Measurements from ENCODE around the gene SLC7A6.

SLC7A6 gene

DNA sequence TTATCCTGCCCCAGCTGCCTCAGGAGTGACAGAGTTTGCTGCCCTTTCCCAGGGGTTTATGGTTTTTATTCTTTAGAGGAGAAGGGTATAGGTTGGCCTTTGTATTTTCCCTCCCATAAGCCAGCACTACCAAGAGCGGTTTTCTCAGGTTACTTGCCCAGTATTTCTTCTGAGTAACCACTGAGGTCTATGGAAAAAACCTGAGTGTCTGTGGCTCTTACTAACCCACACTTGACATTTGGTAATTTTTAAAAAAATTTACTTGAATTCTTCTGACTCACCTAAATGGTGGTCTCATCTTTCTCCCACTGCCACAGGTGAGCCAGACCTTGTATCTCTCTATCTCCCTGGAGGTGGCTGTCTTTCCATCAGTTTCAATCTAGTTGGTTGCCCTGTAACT, 6.0 kb downstream of the SLC7A6 start:
- no peak overlapping the region for H3K56ac ChIP-seq (ENCODE audit: low read length)
- no peak overlapping the region for H3K18ac ChIP-seq (ENCODE audit: low read length)
- H3K27ac ChIP-seq (ENCODE audit: low read depth, low read length) = no peak overlapping the region
- H3K79me1 ChIP-seq (ENCODE audit: low read length) = peaks cover 23% of the 10 kb centered on the region
- no peak overlapping the region for H4K8ac ChIP-seq (ENCODE audit: low read depth, low read length)
- no peak overlapping the region for H4K5ac ChIP-seq (ENCODE audit: low read length)
- no peak overlapping the region for H2BK15ac ChIP-seq (replicated peaks; ENCODE audit: low read depth)
- peaks cover 53% of the 10 kb centered on the region for H3K79me2 ChIP-seq (ENCODE audit: control insufficient read depth, insufficient read depth, low read length)
- WGBS (ENCODE audit: extremely low coverage, insufficient coverage, low lambda C conversion rate) = no CpG with 5 or more reads among the region's 1 CpG
- no peak overlapping the region for H3K4me2 ChIP-seq (ENCODE audit: low read length)
- peaks cover 6% of the 10 kb centered on the region for H3K36me3 ChIP-seq (ENCODE audit: control insufficient read depth, insufficient read depth, low read length)
- H3K27me3 ChIP-seq (ENCODE audit: insufficient read depth, low read length, poor library complexity) = no peaks in the 10 kb centered on the region
- no peak overlapping the region for H3K9ac ChIP-seq (ENCODE audit: low read length)
- H2BK5ac ChIP-seq (ENCODE audit: low read length) = no peak overlapping the region
- peaks cover 4% of the 10 kb centered on the region for H3K4me1 ChIP-seq (ENCODE audit: control insufficient read depth, low read depth, low read length)
- no peak for DNase-seq
- H2AK5ac ChIP-seq (ENCODE audit: low read length) = no peak overlapping the region
- H3K4ac ChIP-seq (ENCODE audit: low read depth, low read length) = no peak overlapping the region
- no peak overlapping the region for H3K23ac ChIP-seq (ENCODE audit: low read length)
- no peak overlapping the region for H2BK120ac ChIP-seq (ENCODE audit: low read depth, low read length)
- H3K4me3 ChIP-seq (ENCODE audit: low read length) = no peak overlapping the region

DNA sequence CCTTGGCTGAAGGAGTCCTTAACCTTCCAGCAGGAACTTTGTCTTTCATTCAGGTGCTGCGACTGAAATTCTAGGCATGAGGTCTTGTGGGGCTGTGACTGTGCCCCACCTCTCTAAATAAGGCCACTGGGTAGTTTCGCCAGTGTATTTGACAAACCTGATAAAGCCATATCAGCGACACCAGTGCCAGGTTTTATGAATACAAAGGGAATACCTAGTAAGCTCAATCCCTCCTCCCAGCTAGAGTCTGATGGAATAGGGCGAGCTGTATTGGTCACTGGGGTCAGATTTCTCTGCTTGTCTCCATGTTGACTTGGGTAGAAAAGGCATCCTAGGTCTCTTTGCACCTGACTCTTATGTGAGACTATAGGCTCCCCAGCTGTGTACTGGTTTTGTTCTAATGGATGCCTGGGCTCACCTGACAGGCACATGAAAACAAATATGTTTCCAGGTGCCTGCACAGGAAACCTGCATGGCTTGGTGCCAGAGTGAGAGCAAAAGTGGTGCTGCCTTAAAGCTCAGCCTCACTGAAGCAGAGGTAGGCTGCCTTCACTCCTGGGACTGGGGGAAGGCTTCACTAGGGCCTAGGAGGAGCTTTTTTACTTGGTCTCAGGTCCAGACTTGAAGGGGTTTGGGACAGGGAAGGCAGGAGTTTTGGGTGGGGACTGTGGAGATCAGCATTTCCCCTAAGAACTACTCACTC, 8.3 kb downstream of the SLC7A6 start:
- no peak overlapping the region for H3K23ac ChIP-seq (ENCODE audit: low read length)
- H3K9ac ChIP-seq (ENCODE audit: low read length) = peak overlapping the region; percentile 6
- no peak overlapping the region for H3K56ac ChIP-seq (ENCODE audit: low read length)
- no peaks in the 10 kb centered on the region for H3K27me3 ChIP-seq (ENCODE audit: insufficient read depth, low read length, poor library complexity)
- H3K4me3 ChIP-seq (ENCODE audit: low read length) = no peak overlapping the region
- peak; percentile 81 for DNase-seq
- H3K18ac ChIP-seq (ENCODE audit: low read length) = no peak overlapping the region
- no peak overlapping the region for H2BK15ac ChIP-seq (replicated peaks; ENCODE audit: low read depth)
- no peak overlapping the region for H4K5ac ChIP-seq (ENCODE audit: low read length)
- no CpG with 5 or more reads among the region's 4 CpGs for WGBS (ENCODE audit: extremely low coverage, insufficient coverage, low lambda C conversion rate)
- peaks cover 4% of the 10 kb centered on the region for H3K4me1 ChIP-seq (ENCODE audit: control insufficient read depth, low read depth, low read length)
- no peak overlapping the region for H4K8ac ChIP-seq (ENCODE audit: low read depth, low read length)
- H3K36me3 ChIP-seq (ENCODE audit: control insufficient read depth, insufficient read depth, low read length) = peaks cover 6% of the 10 kb centered on the region
- no peak overlapping the region for H3K4me2 ChIP-seq (ENCODE audit: low read length)
- no peak overlapping the region for H2BK120ac ChIP-seq (ENCODE audit: low read depth, low read length)
- H3K79me2 ChIP-seq (ENCODE audit: control insufficient read depth, insufficient read depth, low read length) = peaks cover 45% of the 10 kb centered on the region
- H2BK5ac ChIP-seq (ENCODE audit: low read length) = no peak overlapping the region
- no peak overlapping the region for H3K27ac ChIP-seq (ENCODE audit: low read depth, low read length)
- H3K79me1 ChIP-seq (ENCODE audit: low read length) = peaks cover 23% of the 10 kb centered on the region
- H3K4ac ChIP-seq (ENCODE audit: low read depth, low read length) = no peak overlapping the region
- no peak overlapping the region for H2AK5ac ChIP-seq (ENCODE audit: low read length)

- peaks cover 23% of the 10 kb centered on the region for H3K79me1 ChIP-seq (ENCODE audit: low read length)
- H3K4me3 ChIP-seq (ENCODE audit: low read length) = no peak overlapping the region
- H2BK5ac ChIP-seq (ENCODE audit: low read length) = no peak overlapping the region
- H3K79me2 ChIP-seq (ENCODE audit: control insufficient read depth, insufficient read depth, low read length) = peaks cover 39% of the 10 kb centered on the region
- no peak overlapping the region for H3K23ac ChIP-seq (ENCODE audit: low read length)
- no peak overlapping the region for H3K9ac ChIP-seq (ENCODE audit: low read length)
- no peak overlapping the region for H3K56ac ChIP-seq (ENCODE audit: low read length)
- no peak overlapping the region for H3K18ac ChIP-seq (ENCODE audit: low read length)
- peaks cover 3% of the 10 kb centered on the region for H3K4me1 ChIP-seq (ENCODE audit: control insufficient read depth, low read depth, low read length)
- H4K8ac ChIP-seq (ENCODE audit: low read depth, low read length) = no peak overlapping the region
- no peak overlapping the region for H3K4me2 ChIP-seq (ENCODE audit: low read length)
- H3K36me3 ChIP-seq (ENCODE audit: control insufficient read depth, insufficient read depth, low read length) = peaks cover 6% of the 10 kb centered on the region
- no peak overlapping the region for H2BK120ac ChIP-seq (ENCODE audit: low read depth, low read length)
- no CpG with 5 or more reads among the region's 5 CpGs for WGBS (ENCODE audit: extremely low coverage, insufficient coverage, low lambda C conversion rate)
- H3K27ac ChIP-seq (ENCODE audit: low read depth, low read length) = no peak overlapping the region
- DNase-seq = no peak
- no peak overlapping the region for H2AK5ac ChIP-seq (ENCODE audit: low read length)
- H3K27me3 ChIP-seq (ENCODE audit: insufficient read depth, low read length, poor library complexity) = no peaks in the 10 kb centered on the region
- H4K5ac ChIP-seq (ENCODE audit: low read length) = no peak overlapping the region
- H3K4ac ChIP-seq (ENCODE audit: low read depth, low read length) = no peak overlapping the region
- no peak overlapping the region for H2BK15ac ChIP-seq (replicated peaks; ENCODE audit: low read depth)
Observed at GRCh38 chr16:68273459-68273858, 9.1 kb downstream of the SLC7A6 start.

DNA sequence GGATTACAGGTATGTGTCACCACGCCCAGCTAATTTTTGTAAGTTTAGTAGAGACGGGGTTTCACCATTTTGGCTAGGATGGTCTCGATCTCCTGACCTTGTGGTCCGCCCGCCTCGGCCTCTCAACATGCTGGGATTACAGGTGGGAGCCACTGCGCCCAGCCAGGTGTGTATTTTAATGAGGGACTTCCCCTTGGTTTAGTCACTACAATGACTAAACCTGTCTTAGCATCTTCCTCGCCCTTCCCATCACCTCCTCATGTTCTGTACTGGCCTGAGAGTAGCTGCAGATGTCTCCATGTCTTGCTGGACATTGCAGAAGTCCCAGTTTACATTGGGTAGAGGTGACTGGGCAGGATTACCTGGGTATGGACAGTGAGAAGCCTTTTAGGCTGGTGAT, 9.6 kb downstream of the SLC7A6 start:
- no peak for DNase-seq
- peaks cover 38% of the 10 kb centered on the region for H3K79me2 ChIP-seq (ENCODE audit: control insufficient read depth, insufficient read depth, low read length)
- H2BK5ac ChIP-seq (ENCODE audit: low read length) = no peak overlapping the region
- no peak overlapping the region for H4K5ac ChIP-seq (ENCODE audit: low read length)
- no peak overlapping the region for H3K4me3 ChIP-seq (ENCODE audit: low read length)
- H3K4ac ChIP-seq (ENCODE audit: low read depth, low read length) = no peak overlapping the region
- no peak overlapping the region for H3K27ac ChIP-seq (ENCODE audit: low read depth, low read length)
- H3K9ac ChIP-seq (ENCODE audit: low read length) = no peak overlapping the region
- no peak overlapping the region for H3K18ac ChIP-seq (ENCODE audit: low read length)
- H2AK5ac ChIP-seq (ENCODE audit: low read length) = no peak overlapping the region
- no peak overlapping the region for H3K4me2 ChIP-seq (ENCODE audit: low read length)
- peaks cover 3% of the 10 kb centered on the region for H3K4me1 ChIP-seq (ENCODE audit: control insufficient read depth, low read depth, low read length)
- H2BK15ac ChIP-seq (replicated peaks; ENCODE audit: low read depth) = no peak overlapping the region
- no peaks in the 10 kb centered on the region for H3K27me3 ChIP-seq (ENCODE audit: insufficient read depth, low read length, poor library complexity)
- H3K23ac ChIP-seq (ENCODE audit: low read length) = no peak overlapping the region
- no CpG with 5 or more reads among the region's 8 CpGs for WGBS (ENCODE audit: extremely low coverage, insufficient coverage, low lambda C conversion rate)
- H3K79me1 ChIP-seq (ENCODE audit: low read length) = peaks cover 23% of the 10 kb centered on the region
- no peak overlapping the region for H4K8ac ChIP-seq (ENCODE audit: low read depth, low read length)
- no peak overlapping the region for H2BK120ac ChIP-seq (ENCODE audit: low read depth, low read length)
- H3K56ac ChIP-seq (ENCODE audit: low read length) = no peak overlapping the region
- H3K36me3 ChIP-seq (ENCODE audit: control insufficient read depth, insufficient read depth, low read length) = peaks cover 6% of the 10 kb centered on the region

- Histone ChIP-seq H3K56ac (ENCODE audit: low read length) (peak overlapping the region; percentile 15), H3K4me1 (ENCODE audit: control insufficient read depth, low read depth, low read length) (peaks cover 3% of the 10 kb centered on the region), H3K9ac (ENCODE audit: low read length) (no peak overlapping the region), H4K8ac (ENCODE audit: low read depth, low read length) (no peak overlapping the region), H3K27me3 (ENCODE audit: insufficient read depth, low read length, poor library complexity) (no peaks in the 10 kb centered on the region), H3K79me2 (ENCODE audit: control insufficient read depth, insufficient read depth, low read length) (peaks cover 34% of the 10 kb centered on the region), H3K79me1 (ENCODE audit: low read length) (peaks cover 21% of the 10 kb centered on the region), H3K4ac (ENCODE audit: low read depth, low read length) (no peak overlapping the region), H4K5ac (ENCODE audit: low read length) (no peak overlapping the region), H3K4me2 (ENCODE audit: low read length) (no peak overlapping the region), H3K27ac (ENCODE audit: low read depth, low read length) (no peak overlapping the region), H3K4me3 (ENCODE audit: low read length) (no peak overlapping the region), H3K18ac (ENCODE audit: low read length) (no peak overlapping the region), H3K36me3 (ENCODE audit: control insufficient read depth, insufficient read depth, low read length) (peaks cover 6% of the 10 kb centered on the region), H2AK5ac (ENCODE audit: low read length) (no peak overlapping the region), H2BK5ac (ENCODE audit: low read length) (no peak overlapping the region), H2BK15ac (replicated peaks; ENCODE audit: low read depth) (no peak overlapping the region), H3K23ac (ENCODE audit: low read length) (no peak overlapping the region), H2BK120ac (ENCODE audit: low read depth, low read length) (no peak overlapping the region)
- DNase-seq = no peak
- WGBS (ENCODE audit: extremely low coverage, insufficient coverage, low lambda C conversion rate) = no CpG with 5 or more reads among the region's 4 CpGs
Observed at GRCh38 chr16:68274441-68274840, 10.1 kb downstream of the SLC7A6 start.

Measured in mesendoderm (in vitro differentiated cells).